HG02973 (cell line): Measurements from ENCODE around the gene ACTL8.

ENCODE experiments used
- ATAC-seq: cut with Tn5 transposase; IDR thresholded peaks from one replicate; pipeline ENCODE4 v1.9.1; 2021; ENCODE audit warnings: moderate library complexity; ENCODE audit not compliant: unreplicated experiment

The ACTL8 gene

GRCh38 chr1:17841944-17842343, 86.8 kb downstream of the ACTL8 start:
- ATAC-seq: no peak

DNA sequence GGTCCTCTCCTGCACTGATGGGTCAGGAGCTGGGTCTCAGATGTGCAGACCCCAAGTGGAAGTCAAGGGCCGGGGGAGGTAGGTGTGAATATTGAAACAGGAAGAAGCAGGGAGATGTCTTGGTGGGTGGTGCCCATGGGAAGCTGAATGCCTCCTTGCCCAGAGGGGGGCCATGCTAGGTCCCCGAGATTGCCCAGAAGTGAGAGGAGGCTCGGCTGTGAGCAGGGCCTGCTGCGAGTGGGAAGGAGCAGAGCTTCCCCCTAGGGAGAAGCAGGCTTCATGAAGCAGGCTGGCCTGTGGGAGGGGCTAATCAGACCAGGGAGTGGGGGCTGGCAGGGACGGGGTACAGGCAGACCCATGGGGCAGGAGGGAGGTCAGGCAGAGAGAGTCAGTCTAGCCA, 87.6 kb downstream of the ACTL8 start:
- no peak for ATAC-seq

- no peak for ATAC-seq
Measured at GRCh38 chr1:17844185-17844826, 89.2 kb downstream of the ACTL8 start.

DNA sequence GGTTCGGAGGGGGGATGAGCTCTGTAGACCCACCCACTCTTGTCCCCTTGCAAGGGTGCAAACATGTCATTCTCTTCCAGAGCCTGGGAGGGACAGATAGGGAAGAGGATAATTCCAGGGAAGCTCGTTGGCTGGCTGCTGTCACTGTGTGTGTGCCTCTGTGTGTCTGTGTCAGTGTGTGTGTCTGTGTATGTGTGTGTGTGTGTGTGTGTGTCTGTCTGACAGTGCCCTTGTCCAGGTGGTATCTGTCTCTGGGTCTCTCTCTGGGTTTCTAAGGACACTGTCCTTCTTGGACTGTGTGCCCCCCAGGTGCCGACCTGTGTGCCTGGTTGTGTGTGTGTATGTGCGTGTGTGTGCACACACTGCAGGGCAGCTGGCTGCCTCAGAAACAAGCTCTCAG, 90.5 kb downstream of the ACTL8 start:
- no peak for ATAC-seq

DNA sequence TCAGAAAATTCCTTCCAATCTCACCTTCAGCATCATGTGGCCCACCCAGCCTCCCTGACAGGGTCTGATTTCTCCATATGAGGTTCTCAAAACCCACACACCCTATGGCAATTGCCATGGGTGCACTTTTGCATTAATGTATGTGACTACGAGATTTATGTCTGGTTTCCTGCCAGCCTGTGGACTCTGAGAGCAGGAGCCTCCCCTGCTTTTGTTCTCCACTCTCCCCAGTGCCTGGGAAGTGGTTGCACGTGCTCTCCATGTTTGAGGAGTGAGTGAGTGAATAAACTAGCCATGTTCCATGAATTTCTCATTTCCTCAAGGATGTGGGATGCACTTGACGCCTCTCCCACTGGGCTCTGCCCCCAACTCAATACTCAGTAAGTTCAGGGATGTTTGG, 91.2 kb downstream of the ACTL8 start:
- ATAC-seq: no peak

GRCh38 chr1:17847111-17847510, 92.0 kb downstream of the ACTL8 start:
- no peak for ATAC-seq

GRCh38 chr1:17849216-17849615, 94.1 kb downstream of the ACTL8 start:
- ATAC-seq: no peak

DNA sequence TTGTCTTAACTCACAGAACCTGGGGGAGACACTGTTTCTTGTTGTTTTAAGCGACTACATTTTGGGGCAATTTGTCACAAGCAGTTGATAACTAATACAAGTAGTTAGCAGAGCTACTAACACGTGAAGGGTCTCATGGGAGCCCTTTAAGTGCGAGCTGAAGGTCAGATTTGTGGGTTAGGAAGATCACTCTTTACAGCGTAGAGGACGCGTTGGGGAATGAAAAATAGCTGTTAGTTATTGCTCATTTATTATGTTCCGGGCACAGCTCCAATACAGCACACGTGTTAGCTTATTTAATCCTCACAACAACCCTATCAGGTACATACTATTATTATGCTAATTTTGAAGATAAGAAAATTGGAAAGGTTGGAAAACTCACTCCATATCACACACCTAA, 95.9 kb downstream of the ACTL8 start:
- ATAC-seq: no peak

DNA sequence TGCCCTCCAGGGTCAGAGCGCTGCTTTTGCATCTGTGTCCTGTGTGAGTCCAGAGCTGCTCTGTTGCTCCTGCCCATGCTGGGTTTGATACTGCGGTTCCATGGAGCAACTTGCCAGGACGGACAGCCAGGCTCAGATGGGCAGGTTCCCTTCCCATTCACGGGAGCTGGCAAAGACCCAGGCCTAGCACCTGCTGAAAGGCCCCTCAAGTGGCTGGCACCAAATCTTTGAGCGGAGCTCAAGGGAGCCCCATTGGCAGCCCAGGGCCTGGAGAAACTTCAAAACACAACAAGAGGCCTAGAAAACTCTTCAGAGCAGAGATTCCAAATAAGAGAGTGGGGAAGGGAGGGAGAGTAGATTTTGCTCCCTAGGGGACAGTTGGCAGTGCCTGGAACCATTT, 97.2 kb downstream of the ACTL8 start:
- ATAC-seq: no peak

DNA sequence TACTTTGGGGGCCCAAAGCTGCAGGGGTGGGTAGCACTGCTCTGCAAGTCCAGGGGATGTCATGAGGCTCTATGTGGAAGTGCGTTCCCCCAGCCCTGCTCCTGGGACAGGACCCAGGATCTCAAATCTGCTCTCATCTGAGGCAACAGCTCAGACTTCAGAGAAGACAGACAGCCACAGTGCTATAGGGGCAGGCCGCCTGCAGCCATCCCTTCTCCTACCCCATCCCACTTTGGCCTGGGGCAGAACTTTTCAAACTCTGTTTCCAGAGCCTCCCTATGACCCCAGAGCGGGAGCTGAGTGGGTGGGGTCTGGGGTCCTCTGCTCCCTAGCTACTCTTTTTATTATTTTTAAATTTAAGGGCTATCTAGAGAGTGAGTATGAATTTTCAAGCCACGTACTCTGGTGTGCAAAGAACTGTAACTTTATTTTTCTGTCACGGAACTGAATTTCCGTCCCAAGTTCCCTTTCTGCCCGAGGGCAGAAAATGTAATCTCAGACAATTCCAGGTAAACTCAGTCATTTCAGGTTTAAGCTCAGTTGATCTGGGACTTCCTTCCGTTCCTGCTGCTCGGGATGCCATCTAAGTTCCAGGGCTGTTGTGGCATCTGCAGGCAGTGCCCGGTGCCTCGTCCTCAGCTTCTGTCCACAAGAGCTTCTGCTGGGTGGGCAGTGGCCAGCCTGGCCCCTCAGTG, 98.3 kb downstream of the ACTL8 start:
- no peak for ATAC-seq

- ATAC-seq: no peak
Measured at GRCh38 chr1:17856496-17857108, 101.5 kb downstream of the ACTL8 start.

- no peak for ATAC-seq
Measured at GRCh38 chr1:17857109-17857499, 102.0 kb downstream of the ACTL8 start.

- no peak for ATAC-seq
Measured at GRCh38 chr1:17857996-17858395, 102.9 kb downstream of the ACTL8 start.

DNA sequence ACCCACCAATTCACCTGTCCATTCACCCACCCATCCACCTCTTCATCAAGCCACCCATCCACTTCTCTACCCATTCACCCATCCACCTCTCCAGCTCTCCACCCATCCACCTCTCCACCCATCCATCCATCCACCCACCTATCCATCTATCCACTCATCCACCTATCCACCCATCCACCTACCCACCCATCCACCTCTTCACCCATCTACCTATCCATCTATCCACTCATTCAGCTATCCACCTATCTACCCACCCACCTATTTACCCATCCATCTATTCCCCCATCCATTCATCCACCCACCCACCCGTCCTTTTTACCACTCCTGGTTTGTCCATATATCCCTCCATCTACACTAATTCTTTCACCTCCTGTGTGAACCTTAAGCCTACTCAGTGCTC, 105.7 kb downstream of the ACTL8 start:
- no peak for ATAC-seq

DNA sequence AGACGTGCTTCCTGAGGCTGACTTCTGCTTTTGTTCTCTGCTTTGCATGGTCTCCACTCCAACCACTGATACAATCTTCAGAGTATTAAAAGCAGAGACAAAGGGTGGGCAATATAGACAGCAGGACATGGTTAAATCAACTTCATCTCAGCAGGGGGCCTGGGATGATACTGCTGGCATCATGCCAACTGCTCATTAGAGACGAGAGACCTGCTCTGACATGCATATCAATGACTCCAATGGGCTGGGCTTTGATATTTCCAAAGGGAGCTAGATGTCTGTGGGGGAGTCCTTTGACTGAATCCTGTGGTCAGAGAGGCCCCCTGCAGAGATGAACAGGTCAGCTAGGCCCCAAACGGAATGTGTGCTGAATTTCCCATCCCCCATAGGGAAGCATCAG, 106.6 kb downstream of the ACTL8 start:
- no peak for ATAC-seq

DNA sequence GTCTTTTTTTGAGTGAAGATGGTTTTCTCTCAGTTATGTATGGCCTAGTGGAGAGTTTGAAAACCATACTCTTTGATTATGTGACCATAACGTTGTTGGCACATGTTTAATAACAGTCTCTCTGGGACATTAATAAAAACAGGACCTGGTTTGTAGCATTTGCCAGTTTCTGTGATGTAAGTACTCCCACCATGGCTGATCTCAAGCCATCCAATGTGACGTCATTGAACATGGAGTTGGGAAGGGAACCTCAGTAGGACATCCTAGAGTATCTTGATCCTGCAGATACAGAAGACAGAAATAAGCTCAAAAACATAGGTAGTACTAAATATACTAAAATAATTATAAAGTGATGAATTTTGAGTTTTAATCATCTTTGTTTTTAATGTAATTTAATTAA, 107.0 kb downstream of the ACTL8 start:
- no peak for ATAC-seq

- no peak for ATAC-seq
Measured at GRCh38 chr1:17865912-17866739, 111.0 kb downstream of the ACTL8 start.

DNA sequence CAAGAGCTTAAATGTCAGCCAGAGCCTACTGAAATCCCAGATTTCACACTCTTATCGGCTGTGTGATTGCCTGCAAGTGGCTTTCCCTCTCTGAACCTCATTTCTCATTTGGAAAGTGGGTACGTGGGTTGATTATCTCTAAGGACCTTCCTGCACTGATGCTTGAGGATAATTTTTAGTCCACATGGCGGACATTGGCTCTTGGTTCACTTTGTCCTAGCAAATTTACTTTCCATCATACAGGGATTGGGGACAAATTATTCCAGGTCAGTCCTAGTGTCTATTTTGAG, 111.6 kb downstream of the ACTL8 start:
- ATAC-seq: no peak

DNA sequence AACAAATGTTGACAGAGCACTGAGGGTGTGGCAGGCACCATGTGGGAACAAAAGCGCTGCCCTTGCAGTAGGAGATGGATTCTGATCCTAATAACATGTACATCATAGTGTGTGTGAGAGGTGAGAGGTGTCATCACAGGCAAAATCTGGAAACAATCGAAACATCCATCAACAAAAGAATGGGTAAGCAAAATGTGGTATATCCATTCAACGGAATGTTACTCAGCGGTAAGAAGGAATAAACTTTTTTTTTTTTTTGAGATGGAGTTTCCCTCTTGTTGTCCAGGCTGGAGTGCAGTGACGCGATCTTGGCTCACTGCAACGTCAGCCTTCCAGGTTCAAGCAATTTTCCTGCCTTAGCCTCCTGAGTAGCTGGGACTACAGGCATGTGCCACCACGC, 112.3 kb downstream of the ACTL8 start:
- ATAC-seq: no peak

DNA sequence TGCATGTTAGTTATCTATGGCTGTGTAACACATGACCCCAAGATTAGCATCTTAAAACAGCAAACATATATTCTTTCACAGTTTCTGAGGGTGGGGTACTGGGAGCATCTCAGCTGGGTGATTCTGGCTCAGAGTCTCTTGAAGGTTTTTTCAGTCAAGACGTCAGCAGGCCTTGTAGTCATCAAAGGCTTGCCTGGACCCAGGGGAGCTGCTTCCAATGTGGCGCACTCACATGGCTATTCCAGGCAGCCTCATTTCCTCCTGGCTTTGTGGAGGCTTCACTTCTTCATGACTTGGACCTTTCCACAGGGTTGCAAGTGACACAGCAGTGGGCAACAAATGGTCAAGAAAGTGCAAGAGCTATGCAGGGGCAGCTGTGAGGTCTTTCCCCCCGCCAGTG, 114.7 kb downstream of the ACTL8 start:
- no peak for ATAC-seq

DNA sequence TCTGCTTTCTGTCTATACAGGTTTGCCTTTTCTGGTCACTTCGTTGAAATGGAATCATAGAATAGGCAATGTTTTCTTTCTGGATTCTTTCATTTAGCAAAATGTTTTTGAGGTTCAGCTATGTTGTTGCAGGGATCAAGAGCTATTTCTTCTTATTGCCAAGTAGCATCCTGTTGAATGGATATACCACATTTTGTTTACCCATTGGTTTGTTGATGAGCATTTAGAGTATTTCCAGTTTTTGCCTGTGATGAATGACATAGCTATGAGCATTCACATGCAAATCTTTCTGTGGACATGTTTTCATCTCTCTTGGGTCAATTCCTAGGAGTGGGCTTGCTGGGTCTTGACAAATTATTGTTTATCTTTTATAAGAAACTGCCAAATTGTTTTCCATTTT, 115.5 kb downstream of the ACTL8 start:
- ATAC-seq: no peak
